Activated T-cell treated with anti-CD3 and anti-CD28 coated beads, Interleukin-2, amount 50 U/mL, for 1 hour (primary cell): ENCODE results near the gene ANKRD34C.

Experiments
- DNase-seq: peaks from one replicate; pipeline ENCODE4 v3.0.0-alpha.2; 2020

ANKRD34C gene

DNA sequence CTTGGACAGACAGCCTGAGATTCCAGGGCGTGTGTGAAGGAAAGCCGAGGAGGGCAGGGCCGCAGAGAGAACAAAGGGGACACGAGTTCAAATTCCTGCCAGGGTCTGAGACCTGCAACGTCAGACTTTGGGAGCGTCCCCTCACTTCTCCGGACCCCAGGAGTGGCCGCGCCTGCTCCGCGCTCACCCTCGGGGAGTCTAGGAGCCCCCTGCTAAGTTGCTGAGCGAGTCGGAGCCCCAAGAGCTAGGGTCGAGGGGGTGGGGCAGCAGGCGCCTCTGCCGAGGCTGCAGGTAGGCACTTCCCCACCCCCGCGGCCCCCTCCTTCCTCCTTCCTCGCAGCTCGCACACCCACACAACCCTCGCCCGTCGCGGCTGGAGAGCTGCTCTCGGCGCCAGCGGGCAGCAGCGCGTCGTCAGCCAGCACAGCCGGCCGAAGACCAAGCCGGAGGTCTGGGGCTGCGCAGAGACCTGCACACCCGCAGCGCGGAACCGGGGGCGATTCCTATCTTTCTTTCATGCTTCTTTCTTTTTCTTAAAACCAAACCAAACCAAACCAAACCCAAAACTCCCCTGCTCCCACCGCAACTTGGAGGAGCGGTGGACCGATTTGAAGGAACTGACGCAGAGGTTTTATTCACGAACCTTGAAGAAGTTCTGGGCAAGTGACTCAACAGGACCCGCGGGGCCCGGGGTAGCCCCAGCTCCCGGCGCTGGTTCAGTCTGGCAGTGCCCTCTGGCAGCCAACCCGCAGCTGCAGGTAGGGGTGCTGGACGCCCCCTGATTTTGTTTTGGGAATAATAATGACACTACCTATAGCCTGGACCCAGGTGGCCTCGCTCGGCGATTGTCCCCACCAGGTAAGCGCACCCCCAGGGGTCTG, at the start of gene ANKRD34C:
Gene ANKRD34C (plus strand): TSS at position 352 of the 881 bp plus-strand sequence. CDS start 10,563 bp downstream, outside the sequence.
- DNase-seq, result no peak

GRCh38 chr15:79233236-79233635, 49.3 kb upstream of the ANKRD34C start:
- DNase-seq, result no peak

DNA sequence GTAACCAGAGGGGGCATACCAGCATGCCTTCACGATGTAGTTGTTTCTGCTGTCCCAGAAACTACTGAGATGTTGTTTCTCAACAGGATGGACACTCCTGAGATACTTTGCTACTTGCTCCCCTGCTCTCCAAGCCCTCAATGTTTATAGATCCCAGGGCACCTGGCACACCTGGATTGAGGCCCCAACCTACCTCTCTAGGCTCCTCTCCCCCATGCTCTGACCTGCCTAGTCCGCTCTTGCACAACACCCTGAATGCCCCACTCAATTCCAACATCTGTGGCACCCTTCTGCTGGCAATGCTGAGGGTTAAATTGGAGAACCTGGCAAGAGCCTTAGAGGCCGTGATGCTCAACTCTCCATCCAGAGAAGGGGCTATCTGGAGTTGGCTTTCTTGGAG, 42.5 kb upstream of the ANKRD34C start:
- no peak for DNase-seq

DNA sequence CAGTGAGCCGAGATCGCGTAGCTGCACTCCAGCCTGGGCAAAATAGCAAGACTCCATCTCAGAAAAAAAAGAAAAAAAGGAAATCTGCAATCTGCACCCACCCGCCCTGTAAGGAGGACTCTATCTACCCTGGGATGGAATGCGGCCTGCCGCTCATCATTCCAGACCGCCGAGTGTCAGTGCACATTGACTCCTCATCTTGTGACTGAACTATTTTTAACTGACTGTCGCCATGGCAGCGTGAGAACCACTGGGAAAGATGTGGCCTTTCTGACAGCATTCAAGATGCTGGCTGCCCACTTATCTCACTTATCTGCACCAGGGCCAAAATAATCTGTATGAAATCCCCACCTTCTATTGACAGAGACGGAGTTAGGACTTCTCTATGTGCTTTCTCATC, 38.8 kb upstream of the ANKRD34C start:
- no peak for DNase-seq

- DNase-seq, result no peak
These were observed 37.6 kb upstream of the ANKRD34C start for GRCh38 chr15:79244876-79245275.

GRCh38 chr15:79248183-79248582, 34.3 kb upstream of the ANKRD34C start:
- no peak for DNase-seq

- DNase-seq, result no peak
These were observed 25.1 kb upstream of the ANKRD34C start for GRCh38 chr15:79257454-79257853.

DNA sequence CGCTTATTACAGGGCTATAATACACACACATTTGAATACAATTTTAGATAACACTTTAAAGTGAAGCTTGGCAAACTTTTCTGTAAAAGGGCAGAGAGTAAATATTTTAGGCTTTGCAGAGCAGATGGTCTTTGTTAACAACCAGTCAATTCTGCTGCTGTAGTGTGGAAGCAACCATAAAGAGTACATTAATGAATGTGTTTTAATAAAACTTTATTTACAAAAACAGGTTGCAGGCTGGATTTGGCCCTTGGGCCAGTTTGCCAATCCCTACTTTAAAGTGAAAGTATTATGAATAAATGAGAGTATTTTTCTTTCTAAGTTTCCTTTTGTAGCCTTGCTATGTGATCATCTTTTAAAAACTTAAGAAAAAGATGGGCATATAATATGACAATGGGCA, 20.7 kb upstream of the ANKRD34C start:
- DNase-seq, result no peak

DNA sequence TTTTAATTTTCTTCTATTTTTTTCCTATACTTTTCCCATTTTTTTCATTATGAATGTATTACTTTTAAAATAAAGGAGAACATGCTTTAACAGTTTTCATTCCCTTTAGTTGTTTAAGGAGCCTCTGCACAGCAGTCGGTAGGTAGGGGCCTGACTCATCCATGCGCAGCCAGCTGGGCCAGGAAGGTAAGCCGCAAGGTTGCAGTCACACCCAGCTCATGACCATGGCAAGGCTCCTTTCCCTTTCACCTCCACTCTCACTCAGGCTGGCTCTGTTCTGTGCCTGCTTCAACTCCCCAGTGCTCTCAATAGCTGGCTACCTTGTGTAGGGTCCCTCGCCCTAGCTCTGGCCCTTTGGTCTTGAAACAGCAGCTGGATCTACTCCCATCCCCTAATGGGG, 17.4 kb upstream of the ANKRD34C start:
- DNase-seq, result no peak

GRCh38 chr15:79265987-79266579, 16.4 kb upstream of the ANKRD34C start:
- no peak for DNase-seq

GRCh38 chr15:79283252-79284048, 928 bp downstream of the ANKRD34C start:
- no peak for DNase-seq

- DNase-seq, result no peak
These were observed 8.2 kb downstream of the ANKRD34C start for GRCh38 chr15:79290642-79291275.

- DNase-seq, result no peak
These were observed 9.5 kb downstream of the ANKRD34C start for GRCh38 chr15:79292011-79292410.

DNA sequence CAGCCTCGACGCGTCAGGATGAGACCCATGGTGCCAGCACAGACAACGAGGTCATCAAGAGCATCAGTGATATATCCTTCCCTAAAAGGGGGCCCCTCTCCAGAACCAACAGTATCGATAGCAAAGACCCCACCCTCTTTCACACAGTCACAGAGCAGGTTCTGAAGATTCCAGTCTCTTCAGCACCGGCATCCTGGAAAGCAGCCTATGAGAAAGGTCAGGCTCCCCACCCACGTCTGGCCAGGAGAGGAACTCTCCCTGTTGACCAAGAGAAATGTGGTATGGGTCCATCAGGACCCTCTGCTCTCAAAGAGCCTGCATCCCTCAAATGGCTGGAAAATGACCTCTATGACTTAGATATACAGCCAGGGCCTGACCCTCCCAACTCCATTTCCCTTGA, 11.6 kb downstream of the ANKRD34C start:
- DNase-seq, result no peak

GRCh38 chr15:79296583-79296982, 14.1 kb downstream of the ANKRD34C start:
- DNase-seq, result no peak

DNA sequence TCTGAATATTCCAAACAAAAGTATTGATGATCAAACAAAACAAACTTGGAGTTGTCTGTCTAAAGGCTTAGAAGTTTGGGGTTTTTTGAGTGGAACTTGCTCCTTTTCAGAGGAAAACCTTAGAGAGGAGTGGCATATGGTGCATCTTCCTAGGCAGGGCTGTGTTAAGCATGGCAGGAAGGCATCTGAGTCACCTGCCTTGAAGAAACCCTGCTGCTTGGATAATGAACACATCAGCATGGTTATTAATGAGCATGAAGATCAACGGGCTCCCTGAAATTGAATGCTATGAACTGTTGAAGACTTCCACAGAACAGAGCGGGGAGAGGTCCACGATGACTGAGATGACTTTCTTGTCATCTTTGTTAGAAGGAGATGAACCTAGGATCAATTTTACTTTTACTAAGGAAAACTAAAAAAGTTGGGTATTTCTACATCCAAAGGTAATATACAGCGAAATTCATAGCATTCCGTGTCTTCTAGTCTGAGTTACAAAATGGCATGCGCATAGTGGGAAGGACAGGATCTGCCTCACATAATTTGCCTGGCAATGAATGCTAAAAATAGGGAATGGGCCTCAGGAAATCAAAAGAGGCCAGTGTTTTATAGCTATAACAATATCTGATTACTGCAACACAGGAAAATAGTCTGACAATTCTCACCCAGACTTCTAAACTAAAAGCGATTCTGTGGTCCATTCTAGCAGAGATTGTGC, 16.8 kb downstream of the ANKRD34C start:
- no peak for DNase-seq

- DNase-seq, result no peak
These were observed 17.3 kb downstream of the ANKRD34C start for GRCh38 chr15:79299841-79300235.

DNA sequence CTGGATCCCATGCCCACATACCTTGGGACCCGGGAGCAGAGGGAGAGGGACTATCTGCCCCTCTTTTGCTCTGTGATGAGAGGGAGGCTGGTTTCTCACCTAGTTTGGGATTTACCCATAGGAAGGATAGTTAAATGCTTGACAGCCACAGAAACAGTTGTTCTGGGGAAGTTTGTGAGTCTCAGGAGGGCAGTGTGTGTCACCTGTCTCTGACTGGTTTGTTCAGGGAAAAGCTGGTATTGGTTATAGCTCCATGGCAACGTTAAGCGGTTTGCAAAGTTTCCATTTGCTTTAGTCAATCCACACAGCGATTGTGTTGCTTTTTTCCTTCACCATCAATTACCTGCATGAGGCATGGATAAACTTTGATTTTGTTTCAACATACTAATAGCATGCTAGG, 24.7 kb downstream of the ANKRD34C start:
- DNase-seq, result no peak

DNA sequence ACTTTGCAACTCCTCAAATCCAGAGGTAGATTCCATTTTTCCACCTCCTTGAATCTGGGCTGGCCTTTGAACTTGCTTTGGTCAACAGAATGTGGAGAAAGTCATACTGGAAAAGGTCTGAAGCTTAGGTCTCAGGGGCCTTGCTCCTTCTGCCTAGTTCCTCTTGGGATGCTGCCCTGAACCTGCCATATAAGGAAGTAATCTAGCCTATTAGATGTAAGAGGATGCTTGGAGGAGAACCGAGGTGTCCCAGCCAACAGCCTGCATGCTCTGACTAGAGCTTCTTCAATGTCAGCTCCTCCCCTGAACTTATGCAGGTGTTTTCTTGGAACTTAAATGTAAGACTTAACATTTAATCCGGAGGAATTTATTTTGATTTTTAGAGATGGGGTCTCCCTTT, 26.4 kb downstream of the ANKRD34C start:
- no peak for DNase-seq

GRCh38 chr15:79310612-79310984, 28.1 kb downstream of the ANKRD34C start:
- no peak for DNase-seq

DNA sequence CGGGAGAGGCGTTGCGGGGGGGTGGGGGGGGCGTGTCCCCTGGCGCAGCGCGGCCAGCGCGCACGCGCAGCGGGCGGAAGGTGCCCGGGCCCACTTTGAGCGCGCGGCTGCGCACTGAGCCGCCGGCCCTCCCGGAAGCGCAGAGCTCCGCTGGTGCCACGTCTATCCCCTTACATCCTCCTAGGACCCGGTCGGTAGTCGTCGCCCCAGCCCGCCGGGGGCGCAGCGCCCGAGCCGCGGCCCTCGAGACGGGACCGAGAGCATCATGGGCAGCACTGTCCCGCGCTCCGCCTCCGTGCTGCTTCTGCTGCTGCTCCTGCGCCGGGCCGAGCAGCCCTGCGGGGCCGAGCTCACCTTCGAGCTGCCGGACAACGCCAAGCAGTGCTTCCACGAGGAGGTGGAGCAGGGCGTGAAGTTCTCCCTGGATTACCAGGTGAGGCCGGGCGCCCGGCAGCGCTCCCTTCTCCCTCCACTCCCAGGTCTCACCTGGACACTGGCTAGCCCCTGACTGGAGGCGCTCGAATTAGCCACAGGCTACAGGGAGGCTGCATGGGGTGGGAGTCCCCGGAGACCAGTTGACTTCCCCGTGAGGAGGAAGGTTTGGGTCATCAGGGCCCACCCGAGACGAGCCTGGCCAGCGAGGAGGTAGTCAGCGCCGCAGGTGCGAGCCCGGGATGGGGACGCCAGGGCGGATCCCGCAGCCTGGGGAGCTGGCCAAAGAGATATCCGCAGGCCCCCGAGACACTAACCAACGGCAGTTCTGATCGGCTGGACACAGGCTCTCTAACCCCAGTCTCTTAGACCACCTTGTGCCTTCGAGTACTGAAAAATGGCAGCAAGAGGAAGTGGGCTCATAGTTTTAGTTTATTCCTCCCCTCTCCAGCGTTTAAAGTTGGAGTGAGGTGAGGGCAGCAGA, 28.7 kb downstream of the ANKRD34C start, which contains the start of gene TMED3:
Gene TMED3 (plus strand): TSS at position 128 of the 916 bp plus-strand sequence. CDS start 138 bp downstream, at position 266.
- peak; percentile 75 for DNase-seq
